ENCODE measurements around the gene NOD1.

DNA sequence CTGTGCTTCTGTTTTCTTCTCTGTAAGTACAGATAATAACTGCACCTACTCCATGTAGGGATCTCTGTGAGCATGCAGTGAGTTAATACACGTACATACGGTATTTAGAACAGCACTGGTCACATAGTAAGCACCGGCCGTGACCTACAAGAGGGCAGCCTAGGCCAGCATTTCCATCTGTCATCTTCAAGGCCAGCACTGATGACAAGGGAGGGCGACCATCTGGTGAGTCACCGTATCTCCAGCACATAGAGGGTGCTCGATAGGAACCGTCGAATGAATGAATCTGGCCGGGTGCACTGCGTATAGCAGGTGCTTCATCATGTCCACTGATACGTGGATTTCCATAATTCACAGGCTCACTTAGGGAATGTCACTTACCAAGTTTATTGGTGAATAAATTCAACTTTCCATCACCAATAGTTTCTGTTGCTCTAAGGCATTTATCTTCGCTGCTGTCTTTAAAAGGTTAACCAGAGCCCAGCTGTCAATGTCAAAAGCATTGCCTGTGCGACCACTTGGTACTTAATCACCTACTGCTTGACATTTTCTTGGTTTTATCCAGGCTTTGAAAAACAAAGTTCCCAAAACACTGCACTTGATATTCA lies 8.3 kb downstream of the NOD1 start:
- TF ChIP-seq, protein P1, sequence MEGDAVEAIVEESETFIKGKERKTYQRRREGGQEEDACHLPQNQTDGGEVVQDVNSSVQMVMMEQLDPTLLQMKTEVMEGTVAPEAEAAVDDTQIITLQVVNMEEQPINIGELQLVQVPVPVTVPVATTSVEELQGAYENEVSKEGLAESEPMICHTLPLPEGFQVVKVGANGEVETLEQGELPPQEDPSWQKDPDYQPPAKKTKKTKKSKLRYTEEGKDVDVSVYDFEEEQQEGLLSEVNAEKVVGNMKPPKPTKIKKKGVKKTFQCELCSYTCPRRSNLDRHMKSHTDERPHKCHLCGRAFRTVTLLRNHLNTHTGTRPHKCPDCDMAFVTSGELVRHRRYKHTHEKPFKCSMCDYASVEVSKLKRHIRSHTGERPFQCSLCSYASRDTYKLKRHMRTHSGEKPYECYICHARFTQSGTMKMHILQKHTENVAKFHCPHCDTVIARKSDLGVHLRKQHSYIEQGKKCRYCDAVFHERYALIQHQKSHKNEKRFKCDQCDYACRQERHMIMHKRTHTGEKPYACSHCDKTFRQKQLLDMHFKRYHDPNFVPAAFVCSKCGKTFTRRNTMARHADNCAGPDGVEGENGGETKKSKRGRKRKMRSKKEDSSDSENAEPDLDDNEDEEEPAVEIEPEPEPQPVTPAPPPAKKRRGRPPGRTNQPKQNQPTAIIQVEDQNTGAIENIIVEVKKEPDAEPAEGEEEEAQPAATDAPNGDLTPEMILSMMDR (conservative IDR thresholded peaks at IDR 0.05): no peak
- no peak for TF ChIP-seq ZFX (IDR thresholded peaks at IDR 0.05)
